Measurements from ENCODE around the gene HEMK1. TPM values are rescaled to one million over a fixed set of nuclear protein-coding genes. Genes with fewer than 3 reads are reported as not detected.

HEMK1 gene
- polyA plus RNA-seq, 2 of the 4 experiments (the other 2 are of a cell fraction) = 4.3 to 4.7 TPM

- FAIRE-seq = no peak
- POLR2A ChIA-PET = no interaction called here
- CTCF ChIA-PET = interaction anchor here (0.5 to 6.3 kb wide), 50 partner anchors 8 to 1628 kb away, joined by 3 to 60 read pairs (median 4); partner anchors contain the start of genes CYB561D2, HEMK1, NPRL2 and ZMYND10
Observed at GRCh38 chr3:50542177-50543034, 26.9 kb upstream of the HEMK1 start.

GRCh38 chr3:50545781-50546180, 23.5 kb upstream of the HEMK1 start:
- POLR2A ChIA-PET = no interaction called here
- CTCF ChIA-PET = interaction anchor here (0.8 to 2.4 kb wide), 3 partner anchors 28 to 110 kb away, joined by 3 to 10 read pairs (median 3); no protein-coding TSS in a partner anchor
- DNase-seq (ENCODE audit: low read depth in 1 of 2, low spot score in 1 of 2) (no peak), FAIRE-seq (no peak), ATAC-seq (no peak)
- TF ChIP-seq FOXS1 (CRISPR knock-in tag; IDR thresholded peaks at IDR 0.05) (no peak), PBX3 (IDR thresholded peaks at IDR 0.05) (no peak), CHD2 (IDR thresholded peaks at IDR 0.05; ENCODE audit: low read length, partially characterized antibody) (no peak), KDM5A (IDR thresholded peaks at IDR 0.05) (no peak), ATOH8 (CRISPR knock-in tag; IDR thresholded peaks at IDR 0.05; ENCODE audit: low read depth) (no peak), SMC3 (IDR thresholded peaks at IDR 0.05) (no peak), RARB (CRISPR knock-in tag; IDR thresholded peaks at IDR 0.05) (no peak), USF2 (IDR thresholded peaks at IDR 0.05) (no peak), ZNF302 (CRISPR knock-in tag; IDR thresholded peaks at IDR 0.05) (no peak), CHD4 (IDR thresholded peaks at IDR 0.05; ENCODE audit: borderline replicate concordance) (no peak), REST (IDR thresholded peaks at IDR 0.05) (no peak), EHMT2 (IDR thresholded peaks at IDR 0.05; ENCODE audit: low read depth) (no peak), RNF2 (IDR thresholded peaks at IDR 0.05; ENCODE audit: borderline replicate concordance, low read depth) (no peak), ZSCAN20 (CRISPR knock-in tag; IDR thresholded peaks at IDR 0.05) (no peak), MAX (IDR thresholded peaks at IDR 0.05) (no peak), CEBPB (IDR thresholded peaks at IDR 0.05) (no peak)
- no peak overlapping the region for H3K4me3 ChIP-seq
- no peak overlapping the region for H3K27ac ChIP-seq
- H3K9me3 ChIP-seq = no peaks in the 10 kb centered on the region
- H3K4me1 ChIP-seq = no peaks in the 10 kb centered on the region
- no CpG with 5 or more reads among the region's 1 CpG for WGBS (ENCODE audit: missing lambda C conversion rate)
- H3K4me2 ChIP-seq = no peak overlapping the region

More at GRCh38 chr3:50542177-50543034, 26.9 kb upstream of the HEMK1 start:
- TF ChIP-seq RARB (CRISPR knock-in tag; IDR thresholded peaks at IDR 0.05) (no peak), HDAC2 (IDR thresholded peaks at IDR 0.05) (no peak), RAD21 (conservative IDR thresholded peaks at IDR 0.05 in 1 of 2, IDR thresholded peaks at IDR 0.05 in 1 of 2) (peak; percentile 48 to 67; a peak in 4 of 5 replicates), SMC3 (IDR thresholded peaks at IDR 0.05) (peak; percentile 61; the same call in 2 of the 3 replicates), CTCF (IDR thresholded peaks at IDR 0.05) (peak; percentile 71)
- H3K9me3 ChIP-seq = no peaks in the 10 kb centered on the region
- peak; percentile 42 to 90 for DNase-seq (ENCODE audit: low read depth in 1 of 2, low spot score in 1 of 2)
- H3K27ac ChIP-seq = no peak overlapping the region
- no peak overlapping the region for H3K4me3 ChIP-seq
- WGBS (ENCODE audit: missing lambda C conversion rate) = 50% methylated on average over 2 of the region's 2 CpGs
- H3K4me2 ChIP-seq = no peak overlapping the region
- no peaks in the 10 kb centered on the region for H3K4me1 ChIP-seq
- ATAC-seq = peak; percentile 73 to 92
